ENCODE results near the gene MMP10. TPM values are rescaled to one million over a fixed set of nuclear protein-coding genes. Genes with fewer than 3 reads are reported as not detected.

The MMP10 gene
- total and polyA plus RNA-seq, 2 donors (not counting 3 experiments of a cell fraction or from before 2014, with no cell fraction given), result 4.3 to 15.0 TPM

- dilution Hi-C loops (cut with MboI; ENCODE audit: extremely low pct_ligation_motif_present, low sequenced_read_pairs) (no loop called here), intact Hi-C loops (cut with micrococcal nuclease) (no loop called here)
- TF ChIP-seq CTCF (IDR thresholded peaks at IDR 0.05; ENCODE audit: extremely low read depth in 1 of 2, insufficient read depth in 1 of 2, low read depth in 1 of 2, low read length in 2 of 2) (no peak), POLR2A (IDR thresholded peaks at IDR 0.05; ENCODE audit: low read depth, low read length) (no peak), MYC (IDR thresholded peaks at IDR 0.05; ENCODE audit: low read depth, low read length) (no peak), FOS (IDR thresholded peaks at IDR 0.05; ENCODE audit: borderline replicate concordance, insufficient read depth, low read length) (no peak), MAX (IDR thresholded peaks at IDR 0.05; ENCODE audit: insufficient read depth, insufficient read length) (no peak), POLR2AphosphoS5 (IDR thresholded peaks at IDR 0.05; ENCODE audit: insufficient read depth, low read depth, low read length) (no peak), EZH2 (IDR thresholded peaks at IDR 0.05; ENCODE audit: borderline replicate concordance, low read depth, low read length, severe bottlenecking) (no peak), JUN (IDR thresholded peaks at IDR 0.05; ENCODE audit: borderline replicate concordance, insufficient read depth, insufficient read length, low read depth) (no peak), GATA2 (IDR thresholded peaks at IDR 0.05; ENCODE audit: insufficient read depth, insufficient read length, low read depth, low read length) (no peak)
- Histone ChIP-seq H3K36me3 (ENCODE audit: control insufficient read depth in 2 of 2, extremely low read depth in 1 of 2, insufficient read depth in 2 of 2, low read length in 2 of 2) (no peaks in the 10 kb centered on the region), H3K79me2 (ENCODE audit: control insufficient read depth, insufficient read depth, low read length) (no peaks in the 10 kb centered on the region), H2AFZ (ENCODE audit: low read depth, low read length) (no peak overlapping the region), H4K20me1 (replicated peaks; ENCODE audit: control insufficient read depth, extremely low read depth, insufficient read depth, low read length) (no peaks in the 10 kb centered on the region), H3K4me1 (ENCODE audit: control insufficient read depth, extremely low read depth, insufficient read depth, low read length) (no peaks in the 10 kb centered on the region), H3K9me3 (replicated peaks; ENCODE audit: control insufficient read depth, insufficient read depth, low read length) (no peaks in the 10 kb centered on the region), H3K4me3 (replicated peaks in 1 of 3; ENCODE audit: insufficient read depth in 1 of 3, low read depth in 1 of 3, low read length in 3 of 3) (no peak overlapping the region), H3K4me2 (ENCODE audit: insufficient read depth, low read length) (no peak overlapping the region), H3K9ac (replicated peaks; ENCODE audit: extremely low read depth, insufficient read depth, low read length) (no peak overlapping the region), H3K9me1 (replicated peaks; ENCODE audit: control insufficient read depth, extremely low read depth, insufficient read depth, low read length) (no peaks in the 10 kb centered on the region), H3K27ac (ENCODE audit: insufficient read depth, low read depth, low read length) (no peak overlapping the region), H3K27me3 (ENCODE audit: control insufficient read depth in 2 of 2, insufficient read depth in 2 of 2, low read length in 2 of 2) (peaks cover 7 to 11% of the 10 kb centered on the region in 2 experiments)
- POLR2A ChIA-PET, result no interaction called here
- no TSS peak for BruUV-seq (replicated peaks)
- DNase-seq (ENCODE audit: low read depth, low spot score) (no peak), FAIRE-seq (no peak)
- CTCF ChIA-PET, result interaction anchor here (1.8 kb wide), 1 partner anchor 9 kb away, joined by 5 read pairs; no protein-coding TSS in a partner anchor
These were observed 44.1 kb upstream of the MMP10 start for GRCh38 chr11:102824556-102824955.

Data from endothelial cell of umbilical vein (primary cell).